ENCODE measurements around the gene GPRASP1.
"Not testable (repeated sequence)": the region's sequence is repeated elsewhere in the genome, so short reads cannot be mapped to it uniquely, and the experiment has no call there.

GPRASP1 gene

GRCh38 chrX:102651242-102652011 is at the start of gene GPRASP1:
GPRASP1 (plus strand) TSS chrX:102651483; CDS start chrX:102653914, 2,431 bp downstream.
- DNase-seq: no peak

- no peak for DNase-seq
Measured at GRCh38 chrX:102604327-102604726, 47.0 kb upstream of the GPRASP1 start.

- no peak for DNase-seq
Measured at GRCh38 chrX:102606115-102606514, 45.2 kb upstream of the GPRASP1 start.

GRCh38 chrX:102610905-102611304 is 40.4 kb upstream of the GPRASP1 start:
- no peak for DNase-seq

GRCh38 chrX:102624105-102624504 is 27.2 kb upstream of the GPRASP1 start:
- no peak for DNase-seq

GRCh38 chrX:102627640-102628039 is 23.6 kb upstream of the GPRASP1 start:
- DNase-seq: no peak

- no peak for DNase-seq
Measured at GRCh38 chrX:102637561-102637960, 13.7 kb upstream of the GPRASP1 start.

- no peak for DNase-seq
Measured at GRCh38 chrX:102650903-102651241, 411 bp upstream of the GPRASP1 start.

- DNase-seq: no peak
Measured at GRCh38 chrX:102652031-102652688, 877 bp downstream of the GPRASP1 start.

- DNase-seq: no peak
Measured at GRCh38 chrX:102654696-102655095, 3.4 kb downstream of the GPRASP1 start.

GRCh38 chrX:102658556-102658955 is 7.3 kb downstream of the GPRASP1 start:
- no peak for DNase-seq

GRCh38 chrX:102659790-102660757 is 8.8 kb downstream of the GPRASP1 start:
- DNase-seq: no peak

GRCh38 chrX:102663820-102664219 is 12.5 kb downstream of the GPRASP1 start:
- not testable (repeated sequence) for DNase-seq

GRCh38 chrX:102667034-102667433 is 15.8 kb downstream of the GPRASP1 start:
- DNase-seq: not testable (repeated sequence)

GRCh38 chrX:102669526-102669925 is 18.2 kb downstream of the GPRASP1 start:
- no peak for DNase-seq

- DNase-seq: no peak
Measured at GRCh38 chrX:102672856-102673255, 21.6 kb downstream of the GPRASP1 start.

- not testable (repeated sequence) for DNase-seq
Measured at GRCh38 chrX:102677479-102677878, 26.2 kb downstream of the GPRASP1 start.

- DNase-seq: no peak
Measured at GRCh38 chrX:102684772-102685520, 33.7 kb downstream of the GPRASP1 start.

GRCh38 chrX:102694749-102695148 is 43.5 kb downstream of the GPRASP1 start:
- DNase-seq: no peak

- no peak for DNase-seq
Measured at GRCh38 chrX:102696306-102696705, 45.0 kb downstream of the GPRASP1 start.

- DNase-seq: no peak
Measured at GRCh38 chrX:102697494-102697893, 46.2 kb downstream of the GPRASP1 start.
